ENCODE measurements around the gene ARHGAP44.

- TF ChIP-seq, protein P1, sequence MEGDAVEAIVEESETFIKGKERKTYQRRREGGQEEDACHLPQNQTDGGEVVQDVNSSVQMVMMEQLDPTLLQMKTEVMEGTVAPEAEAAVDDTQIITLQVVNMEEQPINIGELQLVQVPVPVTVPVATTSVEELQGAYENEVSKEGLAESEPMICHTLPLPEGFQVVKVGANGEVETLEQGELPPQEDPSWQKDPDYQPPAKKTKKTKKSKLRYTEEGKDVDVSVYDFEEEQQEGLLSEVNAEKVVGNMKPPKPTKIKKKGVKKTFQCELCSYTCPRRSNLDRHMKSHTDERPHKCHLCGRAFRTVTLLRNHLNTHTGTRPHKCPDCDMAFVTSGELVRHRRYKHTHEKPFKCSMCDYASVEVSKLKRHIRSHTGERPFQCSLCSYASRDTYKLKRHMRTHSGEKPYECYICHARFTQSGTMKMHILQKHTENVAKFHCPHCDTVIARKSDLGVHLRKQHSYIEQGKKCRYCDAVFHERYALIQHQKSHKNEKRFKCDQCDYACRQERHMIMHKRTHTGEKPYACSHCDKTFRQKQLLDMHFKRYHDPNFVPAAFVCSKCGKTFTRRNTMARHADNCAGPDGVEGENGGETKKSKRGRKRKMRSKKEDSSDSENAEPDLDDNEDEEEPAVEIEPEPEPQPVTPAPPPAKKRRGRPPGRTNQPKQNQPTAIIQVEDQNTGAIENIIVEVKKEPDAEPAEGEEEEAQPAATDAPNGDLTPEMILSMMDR (conservative IDR thresholded peaks at IDR 0.05; ENCODE audit: low read length) = no peak
- no peak for TF ChIP-seq EZH2phosphoT487 (IDR thresholded peaks at IDR 0.05; ENCODE audit: borderline replicate concordance, low read depth, low read length)
Observed at GRCh38 chr17:12739500-12739899, 49.8 kb upstream of the ARHGAP44 start.

Measured in OCI-LY7 (cell line).